Effector CD4-positive, alpha-beta T cell (primary cell): Measurements from ENCODE around the gene DNASE1L2.
A peak's percentile ranks its signal among the peaks of the same experiment; 100 is the strongest.

ENCODE experiments used
- DNase-seq: peaks from one replicate; pipeline ENCODE4 v3.0.0-alpha.2; 2020

The DNASE1L2 gene

DNA sequence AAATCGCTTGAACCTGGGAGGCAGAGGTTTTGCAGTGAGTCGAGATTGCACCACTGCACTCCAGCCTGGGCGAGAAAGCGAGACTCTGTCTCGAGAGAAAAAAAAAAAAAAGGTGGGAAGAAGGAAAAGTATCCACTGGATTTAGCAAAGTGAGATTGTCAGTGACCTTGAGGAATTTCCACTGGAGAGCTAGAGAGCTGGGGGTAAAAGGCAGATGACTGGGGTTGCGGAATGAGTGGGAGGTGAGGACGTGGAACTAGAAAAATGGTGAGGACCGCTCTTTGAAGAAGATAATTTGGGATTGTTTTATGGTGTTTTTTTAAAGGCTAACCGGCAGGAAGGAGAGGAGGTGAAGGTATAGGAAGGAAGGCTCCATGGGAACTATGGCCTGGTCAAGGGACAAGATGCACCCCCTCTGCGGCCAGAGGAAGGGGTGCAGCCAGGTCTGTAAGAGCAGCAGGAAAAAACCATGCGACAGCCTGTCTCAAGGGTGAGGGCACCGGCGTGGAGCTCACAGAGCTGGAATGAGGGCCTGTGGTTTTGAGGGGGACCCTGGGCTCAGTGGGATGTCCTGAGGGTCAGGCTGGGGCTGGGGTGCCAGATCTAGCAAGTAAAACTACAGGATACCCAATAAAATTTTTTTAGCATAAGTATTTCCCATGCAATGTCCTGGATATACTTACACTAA lies 31.7 kb upstream of the DNASE1L2 start:
- DNase-seq: no peak

DNA sequence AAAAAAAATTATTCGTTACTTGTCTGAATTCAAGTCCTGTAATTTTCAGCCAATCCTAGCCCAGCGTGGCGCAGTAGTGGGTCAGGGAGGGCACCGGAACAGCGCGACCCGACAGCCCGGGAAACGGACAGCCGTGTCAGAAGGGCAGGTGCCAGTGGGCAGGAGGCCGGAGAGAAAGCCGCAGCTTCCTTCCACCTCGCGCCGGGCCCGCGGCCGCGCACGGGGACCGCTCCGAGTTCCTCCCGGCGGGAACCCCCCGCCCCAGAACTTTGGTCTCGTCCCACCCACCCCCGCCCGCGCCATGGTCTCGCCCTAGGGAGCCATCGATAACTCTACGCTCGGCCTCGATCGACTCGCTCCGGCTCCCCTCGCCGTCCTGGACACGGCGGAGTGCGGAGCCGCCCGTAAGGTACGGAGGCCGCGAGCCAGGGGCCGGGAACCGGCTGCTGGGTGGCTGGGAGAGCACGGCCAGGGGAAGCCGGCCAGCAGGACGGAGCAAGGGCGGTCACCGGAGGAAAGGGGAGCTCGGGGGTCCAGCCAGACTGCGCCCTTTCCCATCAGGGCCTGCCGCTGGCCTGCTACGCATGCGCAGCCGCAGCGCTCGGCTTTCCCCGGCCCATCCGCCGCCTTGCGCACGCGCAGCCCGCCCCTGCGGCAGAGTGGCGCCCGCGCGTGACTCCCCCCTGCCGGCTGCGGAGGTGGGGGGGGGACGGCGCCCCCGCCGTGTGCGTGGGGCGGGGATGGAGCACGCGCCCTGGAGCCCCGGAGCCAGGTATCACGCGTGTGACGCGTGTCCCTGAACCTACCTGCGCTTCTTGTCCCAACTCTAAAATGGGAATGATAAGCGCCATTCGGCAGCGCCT lies 30.9 kb upstream of the DNASE1L2 start, which contains the start of gene MLST8:
Gene MLST8, plus strand, starts transcription at position 351 of the 863 bp plus-strand sequence. CDS start 632 bp downstream, outside the sequence.
- peak; percentile 91 for DNase-seq

DNA sequence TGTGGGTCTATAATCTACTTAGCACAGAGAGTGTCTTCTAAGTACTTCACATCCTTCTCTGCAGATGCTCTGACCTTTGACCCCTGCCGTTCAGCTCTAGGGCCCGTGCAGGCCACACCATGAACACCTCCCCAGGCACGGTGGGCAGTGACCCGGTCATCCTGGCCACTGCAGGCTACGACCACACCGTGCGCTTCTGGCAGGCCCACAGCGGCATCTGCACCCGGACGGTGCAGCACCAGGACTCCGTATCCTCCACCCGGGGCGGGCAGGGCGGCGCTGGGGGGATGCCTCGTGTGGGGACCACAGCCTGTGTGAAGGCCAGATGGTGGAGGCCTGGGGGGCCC lies 30.3 kb upstream of the DNASE1L2 start:
- DNase-seq: no peak

DNA sequence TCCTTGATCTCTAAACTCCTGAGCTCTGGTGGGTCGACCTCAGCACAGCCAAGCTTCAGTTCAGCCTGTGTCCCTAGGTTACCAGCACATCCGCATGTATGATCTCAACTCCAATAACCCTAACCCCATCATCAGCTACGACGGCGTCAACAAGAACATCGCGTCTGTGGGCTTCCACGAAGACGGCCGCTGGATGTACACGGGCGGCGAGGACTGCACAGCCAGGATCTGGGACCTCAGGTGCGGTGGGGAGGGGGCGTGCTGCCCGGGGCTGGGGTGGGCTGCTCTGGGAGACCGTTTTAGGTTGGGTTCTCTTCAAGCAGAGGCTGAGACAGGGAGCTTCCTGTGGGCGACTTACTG lies 29.8 kb upstream of the DNASE1L2 start:
- no peak for DNase-seq

DNA sequence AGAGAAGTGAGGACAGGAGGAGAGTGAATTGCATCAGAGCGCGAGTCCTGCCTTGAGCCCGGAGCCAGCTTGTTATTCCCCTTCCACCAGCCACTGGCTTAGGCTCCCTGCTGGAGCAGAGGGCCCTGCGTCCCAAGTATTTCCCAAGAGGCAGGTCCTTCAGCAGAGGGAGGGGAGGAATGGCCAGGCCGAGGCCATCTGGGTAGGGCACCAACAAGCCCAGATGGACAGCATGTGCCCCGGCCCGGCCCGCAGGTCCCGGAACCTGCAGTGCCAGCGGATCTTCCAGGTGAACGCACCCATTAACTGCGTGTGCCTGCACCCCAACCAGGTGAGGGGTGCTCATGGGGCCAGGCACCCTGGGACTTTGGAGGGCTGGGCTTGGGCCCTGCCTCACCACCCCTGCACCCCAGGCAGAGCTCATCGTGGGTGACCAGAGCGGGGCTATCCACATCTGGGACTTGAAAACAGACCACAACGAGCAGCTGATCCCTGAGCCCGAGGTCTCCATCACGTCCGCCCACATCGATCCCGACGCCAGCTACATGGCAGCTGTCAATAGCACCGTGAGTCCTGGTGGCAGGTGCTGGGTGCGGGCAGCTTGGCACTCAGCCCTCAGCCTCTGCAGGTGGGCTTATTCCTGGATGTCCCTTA lies 29.3 kb upstream of the DNASE1L2 start:
- DNase-seq: no peak

DNA sequence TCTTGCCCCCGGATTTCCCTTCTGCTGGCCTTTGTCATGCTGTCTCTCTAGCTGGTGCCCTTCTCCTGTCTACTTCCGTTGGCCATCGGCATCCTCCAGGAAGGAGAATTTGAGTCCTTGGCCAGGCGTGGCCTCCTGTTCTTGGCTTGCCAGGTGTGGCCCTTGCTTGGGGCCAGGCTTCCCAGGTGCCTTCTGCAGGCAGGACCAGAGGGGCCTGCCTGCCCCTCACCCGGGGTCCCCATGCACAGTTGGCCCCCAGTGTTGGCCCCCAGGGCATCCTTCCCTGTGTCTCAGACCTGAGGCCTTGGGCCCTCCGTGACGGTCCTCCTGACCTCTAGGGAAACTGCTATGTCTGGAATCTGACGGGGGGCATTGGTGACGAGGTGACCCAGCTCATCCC lies 28.4 kb upstream of the DNASE1L2 start:
- DNase-seq: no peak

DNA sequence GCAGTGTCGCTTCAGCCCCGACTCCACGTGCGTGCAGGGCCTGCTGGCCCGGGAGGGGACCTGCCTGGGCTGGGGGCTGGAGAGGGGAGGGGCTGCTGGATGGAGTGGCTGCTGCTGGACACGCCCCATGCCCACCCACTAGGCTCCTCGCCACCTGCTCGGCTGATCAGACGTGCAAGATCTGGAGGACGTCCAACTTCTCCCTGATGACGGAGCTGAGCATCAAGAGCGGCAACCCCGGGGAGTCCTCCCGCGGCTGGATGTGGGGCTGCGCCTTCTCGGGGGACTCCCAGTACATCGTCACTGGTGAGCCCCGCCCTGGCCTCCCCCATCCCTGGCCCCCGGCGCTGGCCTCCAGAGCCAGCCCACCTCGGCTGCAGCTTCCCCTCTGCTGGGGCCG lies 27.9 kb upstream of the DNASE1L2 start:
- no peak for DNase-seq

DNA sequence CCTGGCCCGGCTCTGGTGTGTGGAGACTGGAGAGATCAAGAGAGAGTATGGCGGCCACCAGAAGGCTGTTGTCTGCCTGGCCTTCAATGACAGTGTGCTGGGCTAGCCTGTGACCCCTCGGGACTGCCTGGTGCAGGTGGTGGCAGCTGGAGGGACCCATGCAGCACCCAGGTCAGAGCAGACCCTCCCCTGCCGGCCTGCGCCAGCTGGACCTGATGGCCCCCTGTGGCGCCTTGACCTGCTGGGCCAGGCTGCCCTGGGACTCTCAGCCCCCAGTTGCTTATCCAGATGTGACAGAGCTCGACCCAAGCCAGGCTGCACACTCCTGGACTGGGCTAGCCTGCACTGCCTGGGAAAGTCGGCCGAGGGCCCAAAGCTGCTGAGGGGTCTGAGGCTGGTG lies 27.5 kb upstream of the DNASE1L2 start:
- DNase-seq: no peak

DNA sequence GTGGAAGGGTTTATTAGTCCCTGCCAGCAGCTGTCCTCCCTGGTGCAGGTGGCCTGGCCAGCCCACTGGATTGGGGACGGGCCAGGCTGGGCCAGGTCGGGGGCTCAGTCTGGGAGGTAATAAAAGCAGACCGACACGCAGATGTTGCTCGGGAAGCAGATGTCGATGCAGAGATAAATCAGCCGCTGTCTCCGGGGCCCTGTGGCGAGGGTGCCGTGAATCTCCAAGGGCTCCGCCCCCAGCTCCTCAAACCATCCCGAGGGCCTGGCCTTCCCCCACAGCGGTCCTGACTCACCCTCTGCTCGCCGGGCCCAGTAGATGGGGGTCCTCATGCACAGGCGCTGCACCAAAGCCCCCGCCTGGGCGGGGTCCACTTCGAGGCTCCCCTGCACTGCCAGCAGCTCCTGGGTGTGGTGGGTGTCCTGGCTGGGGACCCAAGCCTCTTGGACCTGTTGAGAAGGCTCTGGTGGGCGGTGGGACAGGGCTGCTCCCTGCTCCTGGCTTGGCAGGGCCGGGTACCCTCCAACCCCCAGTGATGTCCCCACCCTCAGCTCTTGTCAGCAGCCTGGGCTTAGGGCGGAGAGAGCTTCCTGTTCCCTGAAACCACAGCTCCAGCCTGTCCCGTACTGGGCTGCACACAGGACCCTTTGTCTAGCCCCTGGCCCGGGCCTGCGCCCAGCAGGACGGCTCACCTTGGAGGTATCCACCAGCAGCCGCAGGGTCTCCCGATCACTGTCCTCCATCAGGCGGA lies 26.8 kb upstream of the DNASE1L2 start:
- DNase-seq: no peak

DNA sequence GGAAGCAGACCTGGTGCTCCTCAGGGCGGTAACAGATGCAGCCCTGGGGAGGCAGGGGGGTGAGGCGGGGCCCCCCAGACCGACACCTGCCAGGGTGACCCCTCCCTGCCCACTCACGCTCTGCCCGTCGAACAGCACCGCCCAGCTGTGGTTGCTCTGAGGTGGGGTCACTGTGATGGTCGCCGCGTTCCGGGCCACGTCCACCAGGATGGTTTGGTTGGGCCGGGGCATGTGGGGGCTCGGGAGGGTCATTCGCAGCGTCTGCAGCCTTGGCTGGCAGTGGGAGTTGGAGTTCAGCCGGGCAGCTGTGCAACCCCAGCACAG lies 26.3 kb upstream of the DNASE1L2 start:
- no peak for DNase-seq

DNA sequence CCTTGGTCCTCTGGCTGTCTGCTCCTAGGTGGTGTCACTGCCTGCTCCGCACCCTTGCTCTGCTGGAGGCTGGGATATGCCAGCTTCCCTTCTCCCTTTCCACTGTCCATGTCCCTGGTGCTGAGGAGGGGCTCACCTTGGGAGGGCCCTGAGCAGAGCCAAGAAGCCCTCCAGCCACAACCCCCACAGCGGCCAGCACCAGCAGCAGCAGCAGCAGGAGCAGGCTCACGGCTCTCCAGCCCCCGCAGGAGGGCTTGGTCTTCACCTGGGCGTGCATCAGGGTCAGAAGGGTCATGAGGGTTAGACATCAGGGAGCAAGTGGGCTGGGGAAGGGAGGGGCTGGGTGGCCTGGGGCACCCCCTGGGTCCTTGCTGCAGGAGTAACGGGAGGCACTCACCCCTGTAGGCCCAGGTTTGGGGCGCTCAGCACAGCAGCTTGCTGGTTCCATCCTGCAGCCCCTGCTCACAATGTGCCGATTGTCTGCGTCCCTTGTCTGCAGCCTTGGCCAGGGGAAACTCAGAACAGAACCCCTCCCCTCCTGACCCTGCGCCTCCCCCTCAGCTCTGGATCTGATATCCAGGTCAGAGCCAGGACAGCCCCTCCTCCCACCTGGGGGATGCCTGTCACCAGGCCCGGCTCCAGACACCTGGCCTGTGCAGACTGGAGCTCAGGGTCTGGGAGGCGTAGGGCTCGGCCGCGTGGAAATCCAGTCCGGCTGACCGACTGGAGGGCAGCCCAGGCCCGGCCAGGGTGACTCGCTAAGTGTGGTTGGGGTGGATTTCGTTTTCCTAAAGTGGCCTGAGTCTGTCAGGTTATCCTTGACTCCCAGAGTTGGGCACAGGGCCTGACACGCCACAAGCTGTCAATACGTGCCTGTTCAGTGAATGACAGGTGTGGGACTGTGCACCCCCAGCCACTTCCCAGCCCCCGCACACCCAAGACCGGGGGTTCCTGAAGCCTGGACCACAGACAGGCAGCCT lies 25.6 kb upstream of the DNASE1L2 start, which contains the start of gene BRICD5:
Gene BRICD5, minus strand, starts transcription at position 478 of the 980 bp plus-strand sequence. Its CDS starts 30 bp downstream, at position 448.
- no peak for DNase-seq

DNA sequence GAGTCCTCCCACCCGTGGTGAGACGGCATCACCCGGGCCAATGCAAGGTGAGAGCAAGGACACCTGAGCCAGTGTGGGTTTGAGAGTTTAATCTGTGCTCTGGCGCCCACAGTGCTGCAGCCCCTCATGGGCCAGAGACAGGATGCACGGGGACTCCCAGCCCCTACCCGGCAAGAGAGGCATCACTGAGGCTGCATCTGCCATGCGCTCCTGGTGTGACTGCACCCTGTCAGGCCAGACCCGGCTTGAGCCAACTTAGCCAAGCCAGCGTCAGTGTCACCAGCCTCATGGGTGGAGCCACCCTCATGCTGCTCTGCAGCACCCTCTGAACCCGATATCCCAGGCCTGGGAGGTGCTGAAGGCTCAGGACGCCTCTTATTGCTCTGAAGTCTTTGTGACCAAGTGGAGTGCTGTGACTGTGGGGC lies 24.3 kb upstream of the DNASE1L2 start:
- no peak for DNase-seq

DNA sequence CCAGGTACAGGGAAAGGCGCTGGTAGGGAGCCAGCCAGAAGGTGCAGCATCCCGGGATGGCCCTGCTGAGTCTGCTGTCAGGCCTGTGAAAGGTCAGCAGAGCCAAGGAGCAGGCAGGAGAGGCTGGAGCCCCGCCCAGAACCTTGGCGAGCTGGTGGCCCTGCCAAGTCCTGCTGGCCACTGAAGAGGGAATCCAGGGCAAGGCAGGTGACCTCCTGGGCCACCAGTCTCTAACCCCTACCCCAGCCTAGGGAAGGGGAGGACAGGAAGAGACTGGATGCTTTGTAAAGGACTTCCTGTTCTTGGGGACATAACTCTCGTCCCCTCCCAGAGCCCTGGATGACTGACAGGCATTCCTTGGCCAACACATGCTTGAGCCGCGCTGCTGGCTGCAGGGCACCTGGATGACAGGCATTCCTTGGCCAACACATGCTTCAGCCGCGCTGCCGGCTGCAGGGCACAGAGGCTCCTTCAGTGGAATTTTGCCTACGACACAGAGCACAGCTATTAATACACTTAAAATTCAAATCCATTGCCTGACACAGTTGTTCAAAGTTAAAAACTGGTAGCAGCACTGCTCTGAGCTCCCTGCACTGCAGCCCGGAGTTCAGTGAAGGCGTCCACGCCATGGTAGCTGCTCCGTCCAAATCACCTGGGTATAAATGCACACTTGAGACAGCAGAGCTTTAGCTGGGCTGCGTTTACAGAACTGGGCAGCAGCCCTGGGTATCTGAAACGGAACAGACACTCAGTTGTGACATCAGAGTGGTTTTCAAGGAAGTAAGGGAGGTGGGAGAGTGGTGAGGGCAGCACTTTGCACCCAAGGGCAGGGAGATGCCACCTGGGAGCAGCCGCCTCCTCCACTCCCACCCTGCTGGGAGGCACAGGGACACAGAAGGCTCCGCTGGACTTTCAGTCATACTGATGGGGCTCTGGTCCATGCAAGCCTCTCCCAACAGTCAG lies 23.6 kb upstream of the DNASE1L2 start:
- no peak for DNase-seq

DNA sequence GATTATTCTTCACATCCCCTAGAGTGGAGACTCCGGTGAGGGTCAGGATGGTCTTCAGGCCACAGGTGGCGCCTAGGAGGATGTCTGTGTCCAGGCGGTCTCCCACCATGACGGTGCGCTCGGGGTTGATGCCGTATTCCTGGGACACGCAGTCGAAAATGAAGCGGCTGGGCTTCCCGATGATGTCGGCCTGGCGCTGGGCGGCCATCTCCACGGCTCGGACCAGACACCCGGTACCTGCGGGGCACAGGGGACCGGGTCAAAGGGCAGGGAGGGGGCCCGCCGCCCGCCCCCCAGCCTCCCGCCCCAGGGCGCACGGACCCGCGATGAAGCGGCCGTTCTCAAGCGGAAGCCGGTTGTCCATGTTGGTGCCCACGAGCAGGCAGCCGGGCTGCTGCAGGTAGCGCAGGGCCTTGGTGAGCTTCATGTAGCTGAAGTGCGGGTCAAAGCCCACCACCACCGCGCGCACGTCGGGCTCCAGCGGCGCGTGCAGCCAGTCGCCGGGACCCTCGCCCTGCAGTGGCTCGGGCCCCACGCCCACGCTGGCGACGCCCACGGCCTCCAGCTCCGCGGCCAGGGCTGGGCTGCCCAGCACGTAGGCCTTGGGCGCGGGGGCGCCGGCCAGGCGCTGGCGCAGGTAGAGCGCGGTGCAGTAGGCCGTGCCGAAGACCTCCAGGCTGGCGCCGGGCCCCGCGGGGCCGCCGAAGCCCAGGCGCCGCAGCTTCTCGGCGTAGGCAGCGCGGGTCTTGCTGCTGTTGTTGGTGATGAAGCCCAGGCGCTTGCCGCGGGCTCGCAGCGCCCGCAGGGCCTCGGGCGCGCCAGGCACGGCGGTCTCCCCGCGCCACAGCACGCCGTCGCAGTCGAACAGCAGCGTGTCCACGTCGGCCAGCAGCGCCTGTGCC lies 22.2 kb upstream of the DNASE1L2 start:
- DNase-seq: no peak

DNA sequence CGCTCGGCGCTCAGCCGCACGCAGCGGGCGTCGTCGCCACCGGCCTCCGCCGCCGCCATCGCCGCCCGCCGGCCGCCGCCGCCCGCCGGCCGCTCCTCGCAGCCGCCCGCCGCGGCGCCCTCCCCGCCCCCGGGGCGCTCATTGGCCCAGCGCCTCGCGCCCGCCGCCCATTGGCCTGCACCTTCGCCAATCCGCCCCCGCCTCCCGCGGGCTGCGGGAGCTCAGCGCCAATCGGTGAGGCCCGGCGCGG lies 21.6 kb upstream of the DNASE1L2 start, which contains the start of gene PGP:
Gene PGP, minus strand, starts transcription at position 122 of the 250 bp plus-strand sequence. Its CDS starts 63 bp downstream, at position 59.
- no peak for DNase-seq

DNA sequence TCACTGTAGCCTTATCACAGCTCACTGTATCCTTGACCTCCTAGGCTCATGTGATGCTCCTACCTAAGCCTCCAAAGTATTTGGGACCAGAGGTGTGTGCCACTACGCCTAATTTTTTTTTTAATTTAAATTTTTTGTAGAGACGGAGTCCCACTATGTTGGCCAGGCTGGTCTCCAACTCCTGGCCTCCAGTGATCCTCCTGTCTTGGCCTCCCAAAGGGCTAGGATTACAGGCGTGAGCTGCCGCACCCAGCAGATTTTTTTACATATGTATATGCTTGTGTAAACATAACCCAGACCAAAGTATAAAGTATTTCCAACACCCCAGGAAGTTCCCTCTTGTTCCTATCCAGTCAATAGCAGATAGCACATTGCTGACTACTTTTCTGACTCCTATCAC lies 19.9 kb upstream of the DNASE1L2 start:
- no peak for DNase-seq

DNA sequence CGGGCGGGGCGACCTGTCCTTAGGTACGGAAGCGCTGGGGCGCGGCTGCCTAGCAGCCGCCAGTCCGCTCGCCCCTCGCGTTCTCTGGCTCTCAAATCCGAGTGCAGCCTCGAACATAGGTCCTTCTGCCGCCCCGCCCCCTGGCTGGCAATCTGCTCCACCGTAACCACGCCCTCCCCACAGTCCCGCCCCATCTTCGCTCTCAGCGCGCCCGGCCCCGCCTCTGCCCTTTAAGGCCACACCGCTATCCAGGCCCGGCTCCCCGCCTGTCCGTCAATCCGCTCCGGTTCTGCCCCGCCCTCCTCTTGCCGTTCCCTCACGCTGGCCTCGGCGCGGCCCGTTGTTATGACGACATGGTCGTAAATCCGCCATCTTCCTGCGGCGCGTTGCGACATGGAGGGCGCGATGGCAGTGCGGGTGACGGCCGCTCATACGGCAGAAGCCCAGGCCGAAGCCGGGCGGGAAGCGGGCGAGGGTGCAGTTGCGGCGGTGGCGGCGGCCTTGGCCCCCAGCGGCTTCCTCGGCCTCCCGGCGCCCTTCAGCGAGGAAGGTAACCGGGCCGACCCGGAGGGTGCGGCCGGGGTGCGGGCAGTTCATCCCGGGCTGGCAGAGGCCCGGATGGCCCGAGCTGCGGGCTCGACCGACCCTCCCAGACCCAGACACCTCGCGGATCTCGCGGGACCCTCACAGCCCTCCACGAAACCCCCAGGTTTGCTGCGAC lies 12.9 kb upstream of the DNASE1L2 start, which contains the start of gene E4F1:
Gene E4F1, plus strand, starts transcription at position 371 of the 721 bp plus-strand sequence. Its CDS starts 23 bp downstream, at position 394.
- DNase-seq: peak; percentile 97

DNA sequence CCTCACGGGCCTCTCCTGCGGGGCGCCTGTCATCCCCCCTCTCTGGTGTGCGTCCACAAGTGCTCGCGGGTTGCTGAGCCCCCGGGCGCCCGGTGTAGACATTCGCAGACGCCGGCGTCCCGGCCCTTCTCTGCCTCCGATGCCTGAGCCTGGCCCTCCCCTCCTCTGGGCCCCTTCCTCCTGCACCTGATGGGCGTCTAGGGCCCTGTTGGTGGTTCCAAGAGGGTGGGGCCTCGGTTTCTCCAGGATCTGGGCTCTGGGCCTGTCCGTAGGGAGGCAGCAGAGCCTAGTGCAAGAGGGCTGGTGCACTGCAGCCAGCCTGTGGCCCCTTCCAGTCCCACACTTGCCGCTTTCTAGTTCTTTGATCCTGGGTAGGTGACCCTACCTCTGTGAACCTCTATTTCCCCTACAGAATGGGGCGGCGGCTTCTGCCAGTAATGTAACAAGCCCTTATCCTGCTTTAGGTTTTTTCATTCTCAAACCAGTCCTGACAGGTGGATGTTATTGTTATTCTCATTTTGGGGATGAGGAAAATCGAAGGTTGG lies 12.2 kb upstream of the DNASE1L2 start:
- DNase-seq: no peak
